H9 (cell line): ENCODE data around the gene ABHD4. TPM values are rescaled to one million over a fixed set of nuclear protein-coding genes. Genes with fewer than 3 reads are reported as not detected.

ENCODE experiments used
- DNase-seq: peaks from one replicate; pipeline ENCODE4 v3.0.0-alpha.2; 2017
- H2AFZ ChIP-seq: one replicate; pipeline ENCODE4 v1.6.1; 2013; ENCODE audit warnings: mild to moderate bottlenecking, low read length, control low read depth, moderate library complexity
- H2AK5ac ChIP-seq: 2 replicates; pipeline ENCODE4 v1.6.1; 2013; ENCODE audit warnings: low read length, control low read depth, mixed read lengths; ENCODE audit not compliant: insufficient read length
- H2BK120ac ChIP-seq: one replicate; pipeline ENCODE4 v1.6.1; 2013; ENCODE audit warnings: low read depth, mild to moderate bottlenecking, low read length, control low read depth, inconsistent platforms; ENCODE audit not compliant: poor library complexity, severe bottlenecking
- H2BK12ac ChIP-seq: 2 replicates; pipeline ENCODE4 v1.6.1; 2013; ENCODE audit warnings: low read length, control low read depth, mixed read lengths, low read depth; ENCODE audit not compliant: insufficient read length
- H2BK15ac ChIP-seq: 2 replicates; pipeline ENCODE4 v1.6.1; 2013; ENCODE audit warnings: low read depth, low read length, control low read depth
- H2BK20ac ChIP-seq: one replicate; pipeline ENCODE4 v1.6.1; 2013; ENCODE audit warnings: low read depth, mild to moderate bottlenecking, low read length, control low read depth, inconsistent platforms; ENCODE audit not compliant: poor library complexity, severe bottlenecking
- H2BK5ac ChIP-seq: 2 replicates; pipeline ENCODE4 v1.6.1; 2013; ENCODE audit warnings: low read length, control low read depth, mixed read lengths; ENCODE audit not compliant: insufficient read length
- H3K14ac ChIP-seq: 2 replicates; pipeline ENCODE4 v1.6.1; 2013; ENCODE audit warnings: low read length, control low read depth; ENCODE audit not compliant: insufficient read depth
- H3K18ac ChIP-seq: 2 replicates; pipeline ENCODE4 v1.6.1; 2013; ENCODE audit warnings: low read depth, mild to moderate bottlenecking, mixed read lengths, low read length, control low read depth; ENCODE audit not compliant: insufficient read length
- H3K23ac ChIP-seq: 2 replicates; pipeline ENCODE4 v1.6.1; 2013; ENCODE audit warnings: low read length, control low read depth, mixed read lengths, low read depth; ENCODE audit not compliant: insufficient read length
- H3K23me2 ChIP-seq: 2 replicates; pipeline ENCODE4 v1.6.1; 2013; ENCODE audit warnings: low read depth, mild to moderate bottlenecking, mixed read lengths, low read length, control low read depth; ENCODE audit not compliant: insufficient read length, poor library complexity, severe bottlenecking
- H3K27ac ChIP-seq: 2 replicates; pipeline ENCODE4 v1.5.1; 2013; ENCODE audit warnings: low read length, control low read depth, mixed read lengths, low read depth; ENCODE audit not compliant: insufficient read length
- H3K27me3 ChIP-seq: 2 replicates; pipeline ENCODE4 v1.6.1; 2013; ENCODE audit warnings: low read length, control low read depth, inconsistent platforms; ENCODE audit not compliant: insufficient read depth
- H3K4ac ChIP-seq: 2 replicates; pipeline ENCODE4 v1.6.1; 2013; ENCODE audit warnings: low read depth, mild to moderate bottlenecking, control low read depth, inconsistent platforms, low read length, moderate library complexity
- H3K4me1 ChIP-seq: 2 replicates; pipeline ENCODE4 v1.6.1; 2013; ENCODE audit warnings: low read length, control low read depth, inconsistent platforms; ENCODE audit not compliant: insufficient read depth
- H3K4me2 ChIP-seq: 2 replicates; pipeline ENCODE4 v1.6.1; 2013; ENCODE audit warnings: low read length, control low read depth, mixed read lengths; ENCODE audit not compliant: insufficient read length, insufficient read depth
- H3K56ac ChIP-seq: 2 replicates; pipeline ENCODE4 v1.6.1; 2013; ENCODE audit warnings: low read depth, mild to moderate bottlenecking, mixed read lengths, low read length, control low read depth; ENCODE audit not compliant: insufficient read length
- H3K79me1 ChIP-seq: 2 replicates; pipeline ENCODE4 v1.6.1; 2013; ENCODE audit warnings: low read depth, mild to moderate bottlenecking, moderate library complexity, low read length, control low read depth, inconsistent platforms; ENCODE audit not compliant: insufficient read depth, poor library complexity, severe bottlenecking
- H3K79me2 ChIP-seq: 2 replicates; pipeline ENCODE4 v1.6.1; 2013; ENCODE audit warnings: low read length, control low read depth, inconsistent platforms; ENCODE audit not compliant: insufficient read depth
- H3K9ac ChIP-seq: 2 replicates; pipeline ENCODE4 v1.6.1; 2013; ENCODE audit warnings: low read length, control low read depth, mixed read lengths; ENCODE audit not compliant: insufficient read length; ENCODE audit errors: extremely low read depth
- H3K9me3 ChIP-seq: one replicate; pipeline ENCODE4 v1.6.1; 2013; ENCODE audit warnings: low read depth, low read length, inconsistent platforms; ENCODE audit not compliant: control insufficient read depth
- H3T11ph ChIP-seq: one replicate; pipeline ENCODE4 v1.6.1; 2013; ENCODE audit warnings: mild to moderate bottlenecking, low read length, control low read depth, inconsistent platforms
- H4K20me1 ChIP-seq: one replicate; pipeline ENCODE4 v1.6.1; 2013; ENCODE audit not compliant: control insufficient read depth, insufficient read length, insufficient read depth
- H4K5ac ChIP-seq: 2 replicates; pipeline ENCODE4 v1.6.1; 2013; ENCODE audit warnings: low read depth, mild to moderate bottlenecking, mixed read lengths, low read length, control low read depth; ENCODE audit not compliant: insufficient read length
- H4K8ac ChIP-seq: replicated peaks from 2 replicates; pipeline ENCODE4 v1.6.1; 2013; ENCODE audit warnings: low read length, control low read depth, mixed read lengths, low read depth; ENCODE audit not compliant: insufficient read length
- H4K91ac ChIP-seq: 2 replicates; pipeline ENCODE4 v1.6.1; 2013; ENCODE audit warnings: low read depth, mild to moderate bottlenecking, moderate library complexity, mixed read lengths, low read length, control low read depth; ENCODE audit not compliant: insufficient read length
- H3K27ac Mint-ChIP-seq, 3 experiments: 2 replicates in 2 of 3; 3 replicates in 1 of 3; pipeline ENCODE4 v1.8.0; 2020 to 2021; ENCODE audit warnings: mixed read lengths in 3 of 3, mild to moderate bottlenecking in 1 of 3, moderate library complexity in 1 of 3
- H3K27me3 Mint-ChIP-seq: 2 replicates; pipeline ENCODE4 v1.8.0; 2021; ENCODE audit warnings: low read depth, mild to moderate bottlenecking, moderate library complexity, mixed read lengths
- H3K36me3 Mint-ChIP-seq, 3 experiments: 2 replicates in 2 of 3; 3 replicates in 1 of 3; pipeline ENCODE4 v1.8.0; 2020 to 2021; ENCODE audit warnings: low read depth in 3 of 3, mixed read lengths in 3 of 3; ENCODE audit not compliant: insufficient read depth in 1 of 3
- H3K4me1 Mint-ChIP-seq, 2 experiments: 2 replicates each; pipeline ENCODE4 v1.8.0; 2020; ENCODE audit warnings: mixed read lengths in 2 of 2
- H3K4me3 Mint-ChIP-seq, 2 experiments: 2 replicates in 1 of 2; 3 replicates in 1 of 2; pipeline ENCODE4 v1.8.0; 2020 to 2021; ENCODE audit warnings: mild to moderate bottlenecking in 2 of 2, mixed read lengths in 2 of 2, moderate library complexity in 1 of 2
- H3K9me3 Mint-ChIP-seq, 2 experiments: 2 replicates in 1 of 2; 3 replicates in 1 of 2; pipeline ENCODE4 v1.8.0; 2020; ENCODE audit warnings: mild to moderate bottlenecking in 2 of 2, mixed read lengths in 2 of 2, moderate library complexity in 1 of 2
- CTCF ChIP-seq: fragments of 200-600 bp; sonication (generic); conservative IDR thresholded peaks from 3 replicates; pipeline ENCODE4 v1.8.0; 2021; ENCODE audit warnings: antibody characterized with exemption, mild to moderate bottlenecking
- WGBS: extraction: QIAGEN DNeasy Blood & Tissue Kit; methylation state at CpG from one replicate; pipeline ENCODE4 v1.1.7; 2013; ENCODE audit warnings: missing lambda C conversion rate, low lambda C conversion rate, mixed read lengths; ENCODE audit not compliant: insufficient read length; ENCODE audit errors: extremely low coverage; 5-methylcytosine and 5-hydroxymethylcytosine counted together
- total RNA-seq: library from RNA; stranded (reverse); gene quantifications from 2 replicates; pipeline ENCODE4 v1.2.1, GENCODE V29; 2021

The ABHD4 gene
- total RNA-seq, 1 experiment from 2014 or later = 21.8 TPM

GRCh38 chr14:22594156-22594716 lies 3.9 kb upstream of the ABHD4 start:
- Histone ChIP-seq H2BK15ac (no peak overlapping the region), H3K9me3 (no peaks in the 10 kb centered on the region), H3K56ac (no peak overlapping the region), H3K4me2 (no peak overlapping the region), H3K27ac (no peak overlapping the region), H2BK5ac (no peak overlapping the region), H2BK20ac (no peak overlapping the region), H3K23me2 (peaks cover 15% of the 10 kb centered on the region), H4K20me1 (no peaks in the 10 kb centered on the region), H3K4me1 (no peaks in the 10 kb centered on the region; the same call in 1 of the 2 replicates), H2BK120ac (no peak overlapping the region), H3K9ac (no peak overlapping the region), H2BK12ac (no peak overlapping the region), H3K23ac (no peak overlapping the region), H4K8ac (no peak overlapping the region), H2AK5ac (no peak overlapping the region), H3K27me3 (no peaks in the 10 kb centered on the region), H3K79me1 (no peaks in the 10 kb centered on the region), H4K5ac (no peak overlapping the region), H3T11ph (no peak overlapping the region), H2AFZ (no peak overlapping the region), H3K4ac (no peak overlapping the region), H4K91ac (no peak overlapping the region), H3K79me2 (no peaks in the 10 kb centered on the region), H3K14ac (no peak overlapping the region), H3K18ac (no peak overlapping the region)
- DNase-seq = no peak
- Mint-ChIP-seq H3K9me3 (no peaks in the 10 kb centered on the region; a peak in 1 of 5 replicates), H3K27me3 (peaks cover 1% of the 10 kb centered on the region; the same call in 1 of the 2 replicates), H3K36me3 (no peaks in the 10 kb centered on the region), H3K4me3 (no peak overlapping the region), H3K4me1 (peaks cover 24 to 38% of the 10 kb centered on the region in 2 experiments), H3K27ac (no peak overlapping the region)
- TF ChIP-seq CTCF = no peak
- WGBS = no CpG with 5 or more reads among the region's 4 CpGs
